HG03558 (cell line): ENCODE measurements around the gene SMIM9.

Experiments used
- ATAC-seq: cut with Tn5 transposase; IDR thresholded peaks from one replicate; pipeline ENCODE4 v1.9.1; 2021; ENCODE audit warnings: moderate number of reproducible peaks; ENCODE audit not compliant: unreplicated experiment; ENCODE audit errors: extremely low read depth

Gene SMIM9

GRCh38 chrX:154791467-154791866 is 43.0 kb downstream of the SMIM9 start:
- no peak for ATAC-seq

GRCh38 chrX:154785716-154786115 is 48.7 kb downstream of the SMIM9 start:
- no peak for ATAC-seq

- no peak for ATAC-seq
Measured at GRCh38 chrX:154784149-154784995, 50.1 kb downstream of the SMIM9 start.

- ATAC-seq: no peak
Measured at GRCh38 chrX:154780968-154781367, 53.5 kb downstream of the SMIM9 start.

GRCh38 chrX:154779261-154779660 is 55.2 kb downstream of the SMIM9 start:
- ATAC-seq: no peak

GRCh38 chrX:154776753-154777152 is 57.7 kb downstream of the SMIM9 start:
- ATAC-seq: no peak

GRCh38 chrX:154775419-154776349 is 58.8 kb downstream of the SMIM9 start:
- ATAC-seq: no peak

- no peak for ATAC-seq
Measured at GRCh38 chrX:154774622-154775021, 59.8 kb downstream of the SMIM9 start.
